ENCODE results near the gene RPS24. TPM values are rescaled to one million over a fixed set of nuclear protein-coding genes. Genes with fewer than 3 reads are reported as not detected.

Gene RPS24
- total RNA-seq, 2 donors from 2014 or later: 1,060 to 1,748 TPM

- Histone ChIP-seq H3K4me3 (no peak overlapping the region), H3K9me3 (no peaks in the 10 kb centered on the region), H3K27ac (no peak overlapping the region), H3K36me3 (peaks cover 47% of the 10 kb centered on the region), H3K4me1 (peaks cover 0 to 25% of the 10 kb centered on the region in 2 donors), H3K27me3 (no peaks in the 10 kb centered on the region)
- TF ChIP-seq CTCF (IDR thresholded peaks at IDR 0.05): no peak
- no peak for DNase-seq (ENCODE audit: low spot score)
Observed at GRCh38 chr10:78042752-78043104, 9.1 kb downstream of the RPS24 start.

GRCh38 chr10:78044179-78044578, 10.5 kb downstream of the RPS24 start:
- Histone ChIP-seq H3K4me1 (peaks cover 0 to 25% of the 10 kb centered on the region in 2 donors), H3K4me3 (no peak overlapping the region), H3K27ac (no peak overlapping the region), H3K36me3 (peaks cover 32% of the 10 kb centered on the region), H3K9me3 (no peaks in the 10 kb centered on the region), H3K27me3 (no peaks in the 10 kb centered on the region)
- no peak for TF ChIP-seq CTCF (IDR thresholded peaks at IDR 0.05)
- DNase-seq (ENCODE audit: low spot score): no peak

- Histone ChIP-seq H3K36me3 (peaks cover 27% of the 10 kb centered on the region), H3K27me3 (no peaks in the 10 kb centered on the region)
Observed at GRCh38 chr10:78044699-78045098, 11.0 kb downstream of the RPS24 start.

GRCh38 chr10:78045237-78045636, 11.6 kb downstream of the RPS24 start:
- peaks cover 0 to 25% of the 10 kb centered on the region in 2 donors for H3K4me1 ChIP-seq
- no peak for DNase-seq (ENCODE audit: low spot score)
- H3K36me3 ChIP-seq: peaks cover 22% of the 10 kb centered on the region
- H3K27ac ChIP-seq: no peak overlapping the region
- no peak for TF ChIP-seq CTCF (IDR thresholded peaks at IDR 0.05)
- no peaks in the 10 kb centered on the region for H3K9me3 ChIP-seq
- no peaks in the 10 kb centered on the region for H3K27me3 ChIP-seq
- H3K4me3 ChIP-seq: no peak overlapping the region

More at GRCh38 chr10:78044699-78045098, 11.0 kb downstream of the RPS24 start:
- no peak for DNase-seq (ENCODE audit: low spot score)
- TF ChIP-seq CTCF (IDR thresholded peaks at IDR 0.05): no peak
- peaks cover 0 to 25% of the 10 kb centered on the region in 2 donors for H3K4me1 ChIP-seq
- H3K9me3 ChIP-seq: no peaks in the 10 kb centered on the region
- H3K27ac ChIP-seq: no peak overlapping the region
- H3K4me3 ChIP-seq: no peak overlapping the region

GRCh38 chr10:78045856-78046255, 12.2 kb downstream of the RPS24 start:
- H3K4me3 ChIP-seq: no peak overlapping the region
- no peak for DNase-seq (ENCODE audit: low spot score)

More at GRCh38 chr10:78045856-78046255, 12.2 kb downstream of the RPS24 start:
- no peak for TF ChIP-seq CTCF (IDR thresholded peaks at IDR 0.05)
- Histone ChIP-seq H3K9me3 (no peaks in the 10 kb centered on the region), H3K27ac (no peak overlapping the region), H3K36me3 (peaks cover 16% of the 10 kb centered on the region), H3K27me3 (no peaks in the 10 kb centered on the region), H3K4me1 (peaks cover 0 to 25% of the 10 kb centered on the region in 2 donors)

Data from right atrium auricular region (tissue), 2 donors.